Immature natural killer cell (primary cell): Measurements from ENCODE around the gene FLRT1. TPM values are rescaled to one million over a fixed set of nuclear protein-coding genes. Genes with fewer than 3 reads are reported as not detected.

Source experiments
- DNase-seq, 3 donors: peaks; one replicate each; pipeline ENCODE4 v3.0.0; 2022; ENCODE audit warnings: mixed read lengths in 1 of 3
- H3K27ac Mint-ChIP-seq, 6 donors: one replicate each; pipeline ENCODE4 v1.8.0; 2020; ENCODE audit warnings: mixed read lengths in 6 of 6, mild to moderate bottlenecking in 5 of 6, inconsistent platforms in 4 of 6, moderate library complexity in 3 of 6
- H3K27me3 Mint-ChIP-seq, 3 donors: one replicate each; pipeline ENCODE4 v1.8.0; 2020 to 2021; ENCODE audit warnings: low read depth in 3 of 3, mild to moderate bottlenecking in 3 of 3, mixed read lengths in 3 of 3, moderate library complexity in 3 of 3, inconsistent platforms in 1 of 3
- H3K36me3 Mint-ChIP-seq, 3 donors: one replicate each; pipeline ENCODE4 v1.8.0; 2020; ENCODE audit warnings: mixed read lengths in 3 of 3, inconsistent platforms in 2 of 3, mild to moderate bottlenecking in 2 of 3
- H3K4me1 Mint-ChIP-seq, 2 donors: one replicate each; pipeline ENCODE4 v1.8.0; 2020; ENCODE audit warnings: inconsistent platforms in 2 of 2, mild to moderate bottlenecking in 2 of 2, mixed read lengths in 2 of 2, moderate library complexity in 1 of 2
- H3K4me3 Mint-ChIP-seq, 5 donors: one replicate each; pipeline ENCODE4 v1.8.0; 2020; ENCODE audit warnings: mild to moderate bottlenecking in 5 of 5, mixed read lengths in 5 of 5, inconsistent platforms in 3 of 5, moderate library complexity in 3 of 5
- H3K9me3 Mint-ChIP-seq, 6 donors: one replicate each; pipeline ENCODE4 v1.8.0; 2020; ENCODE audit warnings: mild to moderate bottlenecking in 6 of 6, mixed read lengths in 6 of 6, inconsistent platforms in 4 of 6, moderate library complexity in 3 of 6
- polyA plus RNA-seq, 3 donors: library from polyadenylated mRNA; unstranded; fragments of 300-500 nt; fragmentation: Illumina TruSeq; gene quantifications; one replicate each; pipeline ENCODE4 v1.2.3, GENCODE V29; 2021

The FLRT1 gene
- polyA plus RNA-seq, 3 donors from 2014 or later, result not detected

GRCh38 chr11:64023712-64024710 lies 11.7 kb upstream of the FLRT1 start:
- peaks cover 0 to 1% of the 10 kb centered on the region in 2 donors for H3K4me1 Mint-ChIP-seq
- H3K27ac Mint-ChIP-seq, result no peak overlapping the region
- DNase-seq, result no peak
- no peak overlapping the region for H3K4me3 Mint-ChIP-seq
- peaks cover 2 to 6% (median 4%) of the 10 kb centered on the region in 3 donors for H3K27me3 Mint-ChIP-seq
- H3K36me3 Mint-ChIP-seq, result no peaks in the 10 kb centered on the region
- no peaks in the 10 kb centered on the region for H3K9me3 Mint-ChIP-seq

- Mint-ChIP-seq H3K27me3 (peaks cover 2 to 8% (median 4%) of the 10 kb centered on the region in 3 donors), H3K9me3 (no peaks in the 10 kb centered on the region)
Observed at GRCh38 chr11:64025205-64025604, 10.5 kb upstream of the FLRT1 start.

GRCh38 chr11:64026575-64027205 lies 9.0 kb upstream of the FLRT1 start:
- Mint-ChIP-seq H3K9me3 (no peaks in the 10 kb centered on the region), H3K36me3 (no peaks in the 10 kb centered on the region), H3K4me1 (peaks cover 0 to 1% of the 10 kb centered on the region in 2 donors), H3K27me3 (peaks cover 2 to 8% (median 6%) of the 10 kb centered on the region in 3 donors), H3K4me3 (no peak overlapping the region), H3K27ac (no peak overlapping the region)
- DNase-seq, result no peak

More at GRCh38 chr11:64025205-64025604, 10.5 kb upstream of the FLRT1 start:
- no peak for DNase-seq
- peaks cover 0 to 1% of the 10 kb centered on the region in 2 donors for H3K4me1 Mint-ChIP-seq
- no peak overlapping the region for H3K4me3 Mint-ChIP-seq
- no peaks in the 10 kb centered on the region for H3K36me3 Mint-ChIP-seq
- no peak overlapping the region for H3K27ac Mint-ChIP-seq

GRCh38 chr11:64027651-64028397 lies 7.9 kb upstream of the FLRT1 start:
- peaks cover 2 to 8% (median 6%) of the 10 kb centered on the region in 3 donors for H3K27me3 Mint-ChIP-seq

GRCh38 chr11:64028398-64029115 lies 7.2 kb upstream of the FLRT1 start:
- Mint-ChIP-seq H3K27ac (no peak overlapping the region), H3K27me3 (peaks cover 2 to 9% (median 8%) of the 10 kb centered on the region in 3 donors), H3K4me3 (no peak overlapping the region), H3K36me3 (no peaks in the 10 kb centered on the region), H3K4me1 (peaks cover 0 to 1% of the 10 kb centered on the region in 2 donors), H3K9me3 (no peaks in the 10 kb centered on the region)
- no peak for DNase-seq

More at GRCh38 chr11:64027651-64028397, 7.9 kb upstream of the FLRT1 start:
- Mint-ChIP-seq H3K27ac (no peak overlapping the region), H3K9me3 (no peaks in the 10 kb centered on the region), H3K4me3 (no peak overlapping the region), H3K4me1 (peaks cover 0 to 1% of the 10 kb centered on the region in 2 donors), H3K36me3 (no peaks in the 10 kb centered on the region)
- DNase-seq, result no peak

GRCh38 chr11:64029773-64030172 lies 6.0 kb upstream of the FLRT1 start:
- Mint-ChIP-seq H3K4me1 (peaks cover 0 to 2% of the 10 kb centered on the region in 2 donors), H3K9me3 (no peaks in the 10 kb centered on the region), H3K4me3 (no peak overlapping the region), H3K36me3 (no peaks in the 10 kb centered on the region), H3K27me3 (peaks cover 0 to 15% (median 13%) of the 10 kb centered on the region in 3 donors), H3K27ac (no peak overlapping the region)
- DNase-seq, result no peak

GRCh38 chr11:64031001-64031400 lies 4.7 kb upstream of the FLRT1 start:
- no peaks in the 10 kb centered on the region for H3K36me3 Mint-ChIP-seq
- no peak overlapping the region for H3K27ac Mint-ChIP-seq
- no peak for DNase-seq
- no peak overlapping the region for H3K4me3 Mint-ChIP-seq
- H3K9me3 Mint-ChIP-seq, result no peaks in the 10 kb centered on the region
- H3K27me3 Mint-ChIP-seq, result peaks cover 2 to 18% (median 16%) of the 10 kb centered on the region in 3 donors
- peaks cover 0 to 6% of the 10 kb centered on the region in 2 donors for H3K4me1 Mint-ChIP-seq

GRCh38 chr11:64032050-64032449 lies 3.7 kb upstream of the FLRT1 start:
- no peaks in the 10 kb centered on the region for H3K36me3 Mint-ChIP-seq
- no peaks in the 10 kb centered on the region for H3K9me3 Mint-ChIP-seq
- H3K27me3 Mint-ChIP-seq, result peaks cover 2 to 18% (median 15%) of the 10 kb centered on the region in 3 donors
- no peak for DNase-seq
- no peak overlapping the region for H3K27ac Mint-ChIP-seq
- H3K4me1 Mint-ChIP-seq, result peaks cover 0 to 6% of the 10 kb centered on the region in 2 donors
- no peak overlapping the region for H3K4me3 Mint-ChIP-seq

GRCh38 chr11:64034411-64034811 lies 1.3 kb upstream of the FLRT1 start:
- Mint-ChIP-seq H3K27ac (no peak overlapping the region), H3K27me3 (peaks cover 6 to 13% (median 12%) of the 10 kb centered on the region in 3 donors), H3K9me3 (no peaks in the 10 kb centered on the region), H3K36me3 (no peaks in the 10 kb centered on the region), H3K4me1 (peaks cover 0 to 4% of the 10 kb centered on the region in 2 donors), H3K4me3 (no peak overlapping the region)
- DNase-seq, result no peak

- Mint-ChIP-seq H3K4me1 (peaks cover 0 to 4% of the 10 kb centered on the region in 2 donors), H3K4me3 (peak overlapping the region in 1 of 5 donors; percentile 67), H3K9me3 (no peaks in the 10 kb centered on the region), H3K36me3 (no peaks in the 10 kb centered on the region), H3K27ac (no peak overlapping the region), H3K27me3 (peaks cover 6 to 13% (median 12%) of the 10 kb centered on the region in 3 donors)
- DNase-seq, result no peak
Observed at GRCh38 chr11:64035081-64035524, 628 bp upstream of the FLRT1 start.

GRCh38 chr11:64036087-64037026 lies 626 bp downstream of the FLRT1 start:
- H3K4me1 Mint-ChIP-seq, result peaks cover 0 to 4% of the 10 kb centered on the region in 2 donors
- no peak for DNase-seq
- H3K4me3 Mint-ChIP-seq, result no peak overlapping the region
- peaks cover 6 to 12% (median 10%) of the 10 kb centered on the region in 3 donors for H3K27me3 Mint-ChIP-seq
- H3K27ac Mint-ChIP-seq, result no peak overlapping the region
- no peaks in the 10 kb centered on the region for H3K36me3 Mint-ChIP-seq
- H3K9me3 Mint-ChIP-seq, result no peaks in the 10 kb centered on the region

GRCh38 chr11:64037027-64037634 lies 1.4 kb downstream of the FLRT1 start:
- Mint-ChIP-seq H3K36me3 (no peaks in the 10 kb centered on the region), H3K9me3 (no peaks in the 10 kb centered on the region), H3K27me3 (peaks cover 6 to 12% (median 12%) of the 10 kb centered on the region in 3 donors), H3K4me3 (no peak overlapping the region), H3K4me1 (peaks cover 0 to 4% of the 10 kb centered on the region in 2 donors), H3K27ac (no peak overlapping the region)
- no peak for DNase-seq
